ENCODE measurements around the gene CILP2. TPM values are rescaled to one million over a fixed set of nuclear protein-coding genes. Genes with fewer than 3 reads are reported as not detected.

The CILP2 gene
- total RNA-seq: under 1 TPM; 0.16 to 0.24 TPM

- Mint-ChIP-seq H3K9me3 (ENCODE audit: insufficient read depth) (no peaks in the 10 kb centered on the region), H3K4me1 (ENCODE audit: low read depth) (peaks cover 30% of the 10 kb centered on the region), H3K27ac (no peak within 1 kb of the TSS), H3K36me3 (ENCODE audit: low read depth) (no peaks in the 10 kb centered on the region), H3K4me3 (no peak within 1 kb of the TSS), H3K27me3 (ENCODE audit: low read depth) (peaks cover 13% of the 10 kb centered on the region)
- no peak for ATAC-seq
- no peak for DNase-seq
- ChIA-PET POLR2A (no interaction called here), CTCF (interaction anchor here (0.6 to 1.6 kb wide), 4 partner anchors 8 to 19 kb away, joined by 3 to 6 read pairs (median 3); no protein-coding TSS in a partner anchor)
These were observed at the start of gene CILP2 for GRCh38 chr19:19538061-19538784. CILP2 (plus strand) TSS chr19:19538265; CDS start chr19:19538350, 85 bp downstream.

- CTCF ChIA-PET: interaction anchor here (0.6 to 7.8 kb wide), 20 partner anchors 9 to 343 kb away, joined by 3 to 162 read pairs (median 8); partner anchors contain the start of genes GATAD2A, MAU2, NDUFA13 and TSSK6
- Mint-ChIP-seq H3K36me3 (ENCODE audit: low read depth) (peaks cover 45% of the 10 kb centered on the region), H3K27me3 (ENCODE audit: low read depth) (no peaks in the 10 kb centered on the region)
These were observed 49.0 kb upstream of the CILP2 start for GRCh38 chr19:19488875-19489690.

GRCh38 chr19:19489804-19490204 lies 48.3 kb upstream of the CILP2 start:
- peak; percentile 20 for ATAC-seq
- peaks cover 60% of the 10 kb centered on the region for H3K4me1 Mint-ChIP-seq (ENCODE audit: low read depth)

More at GRCh38 chr19:19488875-19489690, 49.0 kb upstream of the CILP2 start:
- Mint-ChIP-seq H3K4me1 (ENCODE audit: low read depth) (peaks cover 62% of the 10 kb centered on the region), H3K27ac (peak overlapping the region; percentile 97), H3K4me3 (peak overlapping the region; percentile 68), H3K9me3 (ENCODE audit: insufficient read depth) (no peaks in the 10 kb centered on the region)
- POLR2A ChIA-PET: interaction anchor here (0.6 to 2.8 kb wide), 11 partner anchors 20 to 1908 kb away, joined by 3 to 17 read pairs (median 4); partner anchors contain the start of gene TSSK6
- ATAC-seq (peak; percentile 91), DNase-seq (peak; percentile 98)

GRCh38 chr19:19490214-19490968 lies 47.7 kb upstream of the CILP2 start:
- ChIA-PET POLR2A (interaction anchor here (0.6 to 2.8 kb wide), 11 partner anchors 25 to 169 kb away, joined by 3 to 17 read pairs (median 3); partner anchors contain the start of genes GATAD2A, NDUFA13 and TSSK6), CTCF (interaction anchor here (0.6 to 7.8 kb wide), 32 partner anchors 9 to 342 kb away, joined by 3 to 162 read pairs (median 6); partner anchors contain the start of genes BORCS8, GATAD2A, GMIP and MAU2)
- no peaks in the 10 kb centered on the region for H3K9me3 Mint-ChIP-seq (ENCODE audit: insufficient read depth)
- H3K4me1 Mint-ChIP-seq (ENCODE audit: low read depth): peaks cover 54% of the 10 kb centered on the region
- ATAC-seq (peak; percentile 19), DNase-seq (peak; percentile 89)
- H3K4me3 Mint-ChIP-seq: peak overlapping the region; percentile 12
- peak overlapping the region; percentile 97 for H3K27ac Mint-ChIP-seq
- H3K36me3 Mint-ChIP-seq (ENCODE audit: low read depth): peaks cover 52% of the 10 kb centered on the region
- H3K27me3 Mint-ChIP-seq (ENCODE audit: low read depth): no peaks in the 10 kb centered on the region

More at GRCh38 chr19:19489804-19490204, 48.3 kb upstream of the CILP2 start:
- peak overlapping the region; percentile 97 for H3K27ac Mint-ChIP-seq
- POLR2A ChIA-PET: interaction anchor here (0.7 to 2.8 kb wide), 9 partner anchors 28 to 168 kb away, joined by 3 to 17 read pairs (median 3); no protein-coding TSS in a partner anchor
- H3K9me3 Mint-ChIP-seq (ENCODE audit: insufficient read depth): no peaks in the 10 kb centered on the region
- DNase-seq: peak; percentile 30
- peak overlapping the region; percentile 12 for H3K4me3 Mint-ChIP-seq
- CTCF ChIA-PET: interaction anchor here (0.6 to 7.8 kb wide), 28 partner anchors 8 to 344 kb away, joined by 3 to 162 read pairs (median 8); partner anchors contain the start of genes GATAD2A, MAU2, NDUFA13 and TSSK6
- no peaks in the 10 kb centered on the region for H3K27me3 Mint-ChIP-seq (ENCODE audit: low read depth)
- peaks cover 50% of the 10 kb centered on the region for H3K36me3 Mint-ChIP-seq (ENCODE audit: low read depth)

GRCh38 chr19:19491321-19492025 lies 46.6 kb upstream of the CILP2 start:
- peaks cover 44% of the 10 kb centered on the region for H3K4me1 Mint-ChIP-seq (ENCODE audit: low read depth)
- H3K36me3 Mint-ChIP-seq (ENCODE audit: low read depth): peaks cover 54% of the 10 kb centered on the region
- no peak for DNase-seq
- no peaks in the 10 kb centered on the region for H3K9me3 Mint-ChIP-seq (ENCODE audit: insufficient read depth)
- POLR2A ChIA-PET: interaction anchor here (0.7 to 2.8 kb wide), 6 partner anchors 24 to 127 kb away, joined by 3 to 17 read pairs (median 6); partner anchors contain the start of genes GATAD2A, NDUFA13 and TSSK6
- H3K27ac Mint-ChIP-seq: no peak overlapping the region
- ATAC-seq: no peak
- H3K4me3 Mint-ChIP-seq: no peak overlapping the region
- CTCF ChIA-PET: interaction anchor here (0.6 to 7.8 kb wide), 23 partner anchors 19 to 343 kb away, joined by 3 to 162 read pairs (median 8); partner anchors contain the start of genes BORCS8, GATAD2A, GMIP and NDUFA13
- H3K27me3 Mint-ChIP-seq (ENCODE audit: low read depth): no peaks in the 10 kb centered on the region

GRCh38 chr19:19492026-19492610 lies 45.9 kb upstream of the CILP2 start:
- DNase-seq (no peak), ATAC-seq (no peak)
- Mint-ChIP-seq H3K27ac (no peak overlapping the region), H3K4me1 (ENCODE audit: low read depth) (peaks cover 42% of the 10 kb centered on the region), H3K36me3 (ENCODE audit: low read depth) (peaks cover 57% of the 10 kb centered on the region), H3K4me3 (no peak overlapping the region), H3K27me3 (ENCODE audit: low read depth) (no peaks in the 10 kb centered on the region), H3K9me3 (ENCODE audit: insufficient read depth) (no peaks in the 10 kb centered on the region)
- CTCF ChIA-PET: interaction anchor here (0.9 to 7.8 kb wide), 4 partner anchors 23 to 127 kb away, joined by 3 to 162 read pairs (median 28); partner anchors contain the start of genes GATAD2A and TSSK6
- POLR2A ChIA-PET: interaction anchor here (0.8 to 1.5 kb wide), 2 partner anchors 24 kb away, joined by 3 to 7 read pairs; partner anchors contain the start of genes NDUFA13 and TSSK6

GRCh38 chr19:19493841-19494546 lies 44.1 kb upstream of the CILP2 start:
- DNase-seq: no peak
- ChIA-PET POLR2A (no interaction called here), CTCF (interaction anchor here (7.8 kb wide), 1 partner anchor 128 kb away, joined by 162 read pairs; no protein-coding TSS in a partner anchor)
- Mint-ChIP-seq H3K36me3 (ENCODE audit: low read depth) (peaks cover 60% of the 10 kb centered on the region), H3K9me3 (ENCODE audit: insufficient read depth) (no peaks in the 10 kb centered on the region), H3K27me3 (ENCODE audit: low read depth) (no peaks in the 10 kb centered on the region), H3K27ac (no peak overlapping the region), H3K4me1 (ENCODE audit: low read depth) (peaks cover 27% of the 10 kb centered on the region), H3K4me3 (no peak overlapping the region)
- no peak for ATAC-seq

- DNase-seq: no peak
- ChIA-PET POLR2A (no interaction called here), CTCF (interaction anchor here (1.1 kb wide), 1 partner anchor 126 kb away, joined by 3 read pairs; no protein-coding TSS in a partner anchor)
- no peak for ATAC-seq
- H3K36me3 Mint-ChIP-seq (ENCODE audit: low read depth): peaks cover 61% of the 10 kb centered on the region
- peaks cover 8% of the 10 kb centered on the region for H3K4me1 Mint-ChIP-seq (ENCODE audit: low read depth)
- no peaks in the 10 kb centered on the region for H3K27me3 Mint-ChIP-seq (ENCODE audit: low read depth)
- no peak overlapping the region for H3K4me3 Mint-ChIP-seq
- H3K9me3 Mint-ChIP-seq (ENCODE audit: insufficient read depth): no peaks in the 10 kb centered on the region
- peak overlapping the region; percentile 25 for H3K27ac Mint-ChIP-seq
These were observed 42.2 kb upstream of the CILP2 start for GRCh38 chr19:19495614-19496603.
